Muscle of leg (tissue), 11 donors: ENCODE data around the gene MALT1. TPM values are rescaled to one million over a fixed set of nuclear protein-coding genes. Genes with fewer than 3 reads are reported as not detected.
A peak's percentile ranks its signal among the peaks of the same experiment; 100 is the strongest.
"Not testable (repeated sequence)": the region's sequence is repeated elsewhere in the genome, so short reads cannot be mapped to it uniquely, and the experiment has no call there.

ENCODE experiments used
- DNase-seq: peaks from one replicate; pipeline ENCODE4 v3.0.0; 2013
- H3K27ac ChIP-seq: one replicate; pipeline ENCODE4 v1.5.1; 2013; ENCODE audit warnings: mild to moderate bottlenecking, low read length, control low read depth
- H3K27me3 ChIP-seq: one replicate; pipeline ENCODE4 v1.6.1; 2013; ENCODE audit warnings: low read length; ENCODE audit not compliant: control insufficient read depth, insufficient read depth
- H3K36me3 ChIP-seq: one replicate; pipeline ENCODE4 v1.6.1; 2013; ENCODE audit warnings: low read length; ENCODE audit not compliant: control insufficient read depth, insufficient read depth
- H3K4me1 ChIP-seq: one replicate; pipeline ENCODE4 v1.6.1; 2013; ENCODE audit warnings: low read length; ENCODE audit not compliant: control insufficient read depth, insufficient read depth
- H3K4me3 ChIP-seq: one replicate; pipeline ENCODE4 v1.5.1; 2013; ENCODE audit warnings: low read length, control low read depth
- H3K9me3 ChIP-seq: replicated peaks from 2 replicates; pipeline ENCODE4 v1.6.1; 2013; ENCODE audit warnings: low read depth, low read length; ENCODE audit not compliant: control insufficient read depth
- WGBS: methylation state at CpG from one replicate; pipeline ENCODE4 v1.1.5; 2013; ENCODE audit warnings: missing lambda C conversion rate; ENCODE audit not compliant: insufficient coverage; 5-methylcytosine and 5-hydroxymethylcytosine counted together
- polyA plus RNA-seq, 8 donors: library from polyadenylated mRNA; unstranded; fragments of 120-200 nt; gene quantifications; one replicate each; pipeline versions ENCODE4 v1.2.1 to v1.2.3, GENCODE V29; 2013; ENCODE audit warnings: inconsistent platforms in 1 of 8, low replicate concordance in 1 of 8; ENCODE audit not compliant: insufficient read length in 8 of 8, insufficient read depth in 1 of 8
- total RNA-seq: library from RNA; stranded (reverse); fragments of 120-200 nt; gene quantifications from one replicate; pipeline ENCODE4 v1.2.4, GENCODE V29; 2013

MALT1 gene
- total and polyA plus RNA-seq, 9 donors = 10.7 to 21.3 (median 12.5) TPM

DNA sequence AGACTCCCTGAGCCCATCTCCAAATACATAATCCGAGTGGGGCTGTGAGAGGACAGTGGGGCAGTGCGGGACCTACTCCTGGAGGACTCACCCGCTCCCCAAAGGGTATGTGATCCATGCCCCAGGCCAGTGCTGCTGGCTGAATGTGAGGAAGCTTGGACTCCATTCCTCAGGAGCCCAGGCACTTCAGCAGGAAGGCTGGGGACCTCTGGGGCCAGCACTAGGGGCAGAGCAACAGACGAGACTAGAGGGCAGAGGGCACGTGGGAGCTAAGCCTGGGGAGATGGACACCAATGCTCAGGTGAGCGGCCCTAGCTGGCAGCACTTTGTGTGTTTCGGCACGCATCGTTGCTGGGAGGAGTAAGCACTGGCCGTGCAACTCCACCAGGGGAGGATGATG lies 84.9 kb downstream of the MALT1 start:
- DNase-seq = no peak
- no peaks in the 10 kb centered on the region for H3K27me3 ChIP-seq
- WGBS = 85% methylated on average over 4 of the region's 10 CpGs
- H3K4me3 ChIP-seq = no peak overlapping the region
- H3K27ac ChIP-seq = no peak overlapping the region
- H3K4me1 ChIP-seq = peaks cover 3% of the 10 kb centered on the region
- H3K36me3 ChIP-seq = no peaks in the 10 kb centered on the region
- H3K9me3 ChIP-seq = no peaks in the 10 kb centered on the region

DNA sequence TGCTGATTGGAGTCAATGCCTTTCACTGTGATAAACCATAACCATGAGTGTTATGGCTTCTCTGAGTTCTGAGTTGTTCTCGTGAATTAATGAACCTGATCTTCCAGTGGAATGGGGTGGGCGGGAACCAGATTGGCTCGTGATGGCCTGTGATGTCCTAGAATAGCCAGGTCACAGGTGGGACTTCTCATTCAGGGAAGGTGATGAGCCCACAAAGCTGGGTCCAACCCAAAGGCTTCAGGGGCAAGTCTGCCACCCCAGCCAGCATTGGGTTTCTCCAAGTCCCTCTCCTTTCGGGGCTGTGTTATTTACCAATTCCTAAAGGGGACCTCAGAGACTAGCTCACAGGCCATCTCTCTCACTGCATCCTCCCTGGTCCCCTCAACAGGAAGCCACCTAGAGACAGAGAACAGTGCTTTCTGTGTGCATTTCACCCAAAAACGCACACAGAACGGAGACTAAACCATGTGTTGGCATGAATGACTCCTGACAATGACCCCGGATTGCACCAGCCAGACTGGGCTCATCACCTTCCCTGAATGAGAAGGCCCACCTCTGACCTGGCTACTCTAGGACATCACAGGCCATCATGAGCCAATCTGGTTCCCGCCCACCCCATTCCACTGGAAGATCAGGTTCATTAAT lies 85.5 kb downstream of the MALT1 start:
- Histone ChIP-seq H3K4me3 (no peak overlapping the region), H3K27ac (no peak overlapping the region), H3K4me1 (peaks cover 3% of the 10 kb centered on the region), H3K9me3 (no peaks in the 10 kb centered on the region), H3K27me3 (no peaks in the 10 kb centered on the region), H3K36me3 (no peaks in the 10 kb centered on the region)
- 90% methylated on average over 8 of the region's 8 CpGs for WGBS
- DNase-seq = no peak

DNA sequence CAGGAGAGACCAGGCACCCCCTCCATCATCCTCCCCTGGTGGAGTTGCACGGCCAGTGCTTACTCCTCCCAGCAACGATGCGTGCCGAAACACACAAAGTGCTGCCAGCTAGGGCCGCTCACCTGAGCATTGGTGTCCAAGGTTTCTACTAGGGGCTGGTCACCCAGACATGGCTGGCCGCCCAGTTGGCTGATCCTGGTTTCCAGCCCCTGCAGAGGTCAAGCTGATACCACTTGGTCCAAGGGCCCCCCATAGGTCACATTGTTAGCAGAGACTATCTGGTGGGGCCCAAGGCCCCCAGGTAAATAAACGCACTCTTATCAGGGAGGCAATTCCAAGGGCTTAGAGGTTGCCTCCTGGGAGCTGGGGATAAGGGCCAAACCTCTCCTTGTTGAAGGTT lies 86.1 kb downstream of the MALT1 start:
- 87% methylated on average over 5 of the region's 7 CpGs for WGBS
- H3K4me1 ChIP-seq, H3K36me3 ChIP-seq, H3K9me3 ChIP-seq, DNase-seq, H3K27ac ChIP-seq, H3K4me3 ChIP-seq, H3K27me3 ChIP-seq: not testable (repeated sequence)

DNA sequence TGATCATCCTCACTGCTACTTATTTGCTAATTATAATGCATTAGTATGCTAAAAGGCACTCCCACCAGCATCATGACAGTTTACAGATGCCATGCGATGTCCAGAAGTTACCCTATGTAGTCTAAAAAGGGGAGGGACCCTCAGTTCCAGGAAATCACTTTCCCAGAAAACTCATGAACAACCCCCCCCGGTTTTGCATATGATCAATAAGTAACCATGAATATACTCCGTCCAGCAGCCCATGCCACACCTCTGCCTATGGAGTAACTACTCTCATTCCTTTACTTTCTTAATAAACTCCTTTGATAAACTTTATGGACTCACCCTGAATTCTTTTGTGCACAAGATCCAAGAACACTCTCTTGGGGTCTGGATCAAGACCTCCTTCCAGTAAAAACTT lies 86.8 kb downstream of the MALT1 start:
- WGBS = 75% methylated on average over 2 of the region's 3 CpGs
- no peak for DNase-seq
- H3K36me3 ChIP-seq = no peaks in the 10 kb centered on the region
- peaks cover 3% of the 10 kb centered on the region for H3K4me1 ChIP-seq
- H3K27me3 ChIP-seq = no peaks in the 10 kb centered on the region
- H3K27ac ChIP-seq = no peak overlapping the region
- H3K4me3 ChIP-seq = no peak overlapping the region
- no peaks in the 10 kb centered on the region for H3K9me3 ChIP-seq

DNA sequence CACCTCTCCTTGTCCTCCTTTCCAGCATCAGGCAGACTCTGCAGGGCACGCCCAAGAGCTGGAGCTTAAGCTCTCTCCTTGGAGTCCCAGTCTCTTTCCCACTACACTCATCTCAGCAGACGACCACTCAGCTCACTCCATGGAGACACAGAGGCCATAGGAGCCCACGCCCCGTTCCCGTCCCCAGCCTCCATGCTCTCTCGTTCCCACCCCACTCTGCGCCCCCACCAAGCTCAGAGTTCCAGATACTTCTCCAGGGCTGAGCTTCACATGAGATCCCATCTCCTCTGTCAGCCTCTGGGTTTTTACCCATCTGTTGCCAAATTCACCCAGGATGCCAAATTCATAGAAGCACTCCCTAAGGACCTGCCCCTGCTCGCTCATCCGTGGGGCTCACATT lies 87.3 kb downstream of the MALT1 start:
- H3K27ac ChIP-seq = no peak overlapping the region
- WGBS = 75% methylated on average over 9 of the region's 9 CpGs
- H3K4me1 ChIP-seq = peaks cover 3% of the 10 kb centered on the region
- H3K27me3 ChIP-seq = no peaks in the 10 kb centered on the region
- no peak for DNase-seq
- H3K36me3 ChIP-seq = no peaks in the 10 kb centered on the region
- no peak overlapping the region for H3K4me3 ChIP-seq
- H3K9me3 ChIP-seq = no peaks in the 10 kb centered on the region

DNA sequence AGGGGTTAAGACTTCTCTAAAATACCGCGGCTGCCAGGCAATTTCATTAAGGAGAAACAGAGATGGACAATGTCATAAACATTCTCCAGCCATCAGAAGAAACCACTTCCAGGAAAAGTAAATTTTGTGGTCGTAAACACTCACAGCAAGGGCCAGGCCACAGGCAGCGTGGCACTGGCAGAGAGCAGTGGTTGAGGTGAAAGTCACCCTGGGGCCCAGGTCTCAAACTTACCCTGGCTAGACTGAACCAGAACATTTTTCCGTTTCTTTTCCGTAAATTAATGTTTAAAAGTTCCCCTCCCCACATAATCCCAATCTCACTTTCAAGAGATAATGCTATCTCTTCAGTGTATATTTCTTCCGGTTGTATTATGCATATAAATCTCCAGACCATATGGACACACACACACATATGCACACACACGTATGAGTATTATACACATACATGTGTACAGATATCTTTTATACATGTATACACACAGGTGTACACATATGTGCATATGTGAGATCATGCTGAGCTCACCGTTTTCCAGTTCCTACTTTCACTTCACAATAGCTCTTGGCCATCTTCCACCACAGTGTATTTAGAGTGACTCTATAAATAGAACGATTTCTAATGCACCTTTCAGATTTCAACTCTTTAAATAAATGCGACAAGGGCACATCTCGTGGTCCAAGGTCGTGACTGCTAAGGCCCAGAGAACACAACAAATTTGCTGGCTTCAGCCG lies 90.1 kb downstream of the MALT1 start:
- Histone ChIP-seq H3K36me3 (no peaks in the 10 kb centered on the region), H3K4me3 (no peak overlapping the region), H3K27me3 (peaks cover 11% of the 10 kb centered on the region), H3K4me1 (peaks cover 3% of the 10 kb centered on the region), H3K27ac (no peak overlapping the region), H3K9me3 (no peaks in the 10 kb centered on the region)
- peak; percentile 40 for DNase-seq
- WGBS = 78% methylated on average over 6 of the region's 14 CpGs

DNA sequence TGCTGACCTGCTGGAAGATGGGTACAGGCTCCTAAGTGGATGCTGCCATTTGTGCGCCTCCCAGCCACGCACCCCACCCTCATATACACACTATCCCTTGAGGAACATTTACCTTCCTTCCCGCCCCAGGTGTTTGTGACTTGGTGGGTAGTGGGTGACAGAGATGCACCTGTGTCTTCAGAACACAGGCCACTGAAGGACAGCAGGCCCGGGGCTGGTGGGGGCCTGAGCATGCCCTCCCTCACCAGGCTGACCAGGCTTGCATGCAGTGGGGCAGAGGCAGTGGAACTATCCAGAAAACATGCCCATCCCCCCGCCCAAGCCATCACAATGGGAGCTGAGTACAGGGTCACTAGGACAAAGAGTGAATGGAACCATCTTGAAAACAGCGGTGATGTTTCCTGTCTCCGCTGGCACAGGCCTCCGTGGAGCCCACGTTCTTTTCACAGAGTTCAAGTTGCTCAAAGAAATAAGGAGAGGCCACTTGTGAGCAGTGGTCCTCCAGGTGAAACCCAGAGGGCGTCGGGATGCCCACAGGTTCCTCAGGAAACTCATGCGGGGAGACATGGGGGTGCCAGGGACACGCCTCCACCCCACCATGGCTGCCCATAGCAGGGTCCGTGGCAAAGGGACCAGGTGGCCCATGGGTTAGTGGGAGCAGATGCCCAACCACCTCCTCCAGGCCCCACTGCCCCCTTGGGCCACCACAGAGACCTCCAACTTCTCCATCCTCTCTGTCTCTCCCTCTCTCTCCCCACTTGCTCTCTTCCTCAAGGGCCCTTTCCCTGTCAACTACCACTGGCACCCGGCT lies 90.9 kb downstream of the MALT1 start:
- H3K9me3 ChIP-seq = no peaks in the 10 kb centered on the region
- H3K4me1 ChIP-seq = peaks cover 3% of the 10 kb centered on the region
- 86% methylated on average over 10 of the region's 15 CpGs for WGBS
- H3K27ac ChIP-seq = no peak overlapping the region
- no peak overlapping the region for H3K4me3 ChIP-seq
- H3K36me3 ChIP-seq = no peaks in the 10 kb centered on the region
- DNase-seq = no peak
- peaks cover 11% of the 10 kb centered on the region for H3K27me3 ChIP-seq

DNA sequence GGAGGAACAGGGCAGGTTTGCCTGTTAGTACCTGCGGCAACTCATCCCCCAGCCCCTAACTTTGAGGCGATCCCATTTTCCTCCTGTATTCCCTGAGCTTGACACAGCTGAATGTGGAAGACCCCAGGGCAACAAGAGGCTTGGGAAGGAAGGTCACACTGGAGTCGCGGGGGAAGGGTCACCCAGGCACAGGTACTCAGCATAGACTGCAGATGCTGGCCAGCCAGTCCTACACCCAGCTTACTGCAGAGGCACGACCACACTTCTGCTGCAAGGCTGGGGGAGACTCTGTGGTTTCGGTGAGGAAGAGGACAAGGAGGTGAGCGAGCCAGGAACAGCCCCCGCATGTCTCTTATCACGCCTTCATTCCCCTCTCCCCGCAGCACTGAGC lies 91.5 kb downstream of the MALT1 start:
- H3K4me1 ChIP-seq = peaks cover 3% of the 10 kb centered on the region
- no peaks in the 10 kb centered on the region for H3K9me3 ChIP-seq
- DNase-seq = no peak
- H3K4me3 ChIP-seq = no peak overlapping the region
- H3K27ac ChIP-seq = no peak overlapping the region
- peaks cover 11% of the 10 kb centered on the region for H3K27me3 ChIP-seq
- H3K36me3 ChIP-seq = no peaks in the 10 kb centered on the region
- 94% methylated on average over 3 of the region's 10 CpGs for WGBS

DNA sequence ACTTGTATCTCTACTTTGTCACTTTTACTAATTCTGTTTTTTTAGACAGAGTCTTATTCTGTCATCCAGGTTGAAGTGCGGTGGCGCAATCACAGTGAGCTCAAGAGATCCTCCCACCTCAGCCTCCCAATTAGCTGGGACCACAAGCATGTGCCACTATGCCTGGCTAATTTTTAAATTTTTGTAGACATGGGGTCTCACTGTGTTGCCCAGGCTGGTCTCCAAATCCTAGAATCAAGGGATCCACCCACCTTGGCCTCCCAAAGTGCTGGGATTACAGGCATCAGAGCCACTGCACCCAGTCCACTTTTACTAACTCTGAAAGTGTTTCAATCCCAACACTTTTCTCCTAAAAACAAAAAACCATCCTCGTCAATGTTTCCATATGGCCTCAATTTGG lies 94.9 kb downstream of the MALT1 start:
- Histone ChIP-seq H3K27ac (no peak overlapping the region), H3K9me3 (no peaks in the 10 kb centered on the region), H3K4me3 (no peak overlapping the region), H3K4me1 (peaks cover 13% of the 10 kb centered on the region), H3K27me3 (peaks cover 15% of the 10 kb centered on the region), H3K36me3 (no peaks in the 10 kb centered on the region)
- DNase-seq = no peak
- 53% methylated on average over 3 of the region's 3 CpGs for WGBS

DNA sequence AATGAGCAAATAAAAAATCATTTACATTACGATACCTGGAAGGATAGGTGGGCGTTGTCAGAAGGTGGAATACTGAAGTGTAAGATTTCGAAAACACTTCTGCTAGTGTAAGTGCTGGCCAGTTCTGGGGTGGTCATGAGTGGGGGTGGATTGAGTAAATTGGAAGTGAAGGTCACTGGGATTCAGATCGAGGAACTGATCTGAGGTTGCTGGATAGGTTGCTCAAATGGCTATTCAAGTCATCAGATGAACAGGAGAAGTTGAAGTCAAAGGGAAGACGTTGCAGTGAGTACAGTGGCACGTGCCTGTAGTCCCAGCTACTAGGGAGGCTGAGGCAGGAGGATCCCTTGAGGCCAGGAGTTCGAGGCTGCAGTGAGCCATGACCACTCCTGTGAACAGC lies 95.7 kb downstream of the MALT1 start:
- no peak overlapping the region for H3K4me3 ChIP-seq
- peaks cover 17% of the 10 kb centered on the region for H3K27me3 ChIP-seq
- H3K4me1 ChIP-seq = peaks cover 13% of the 10 kb centered on the region
- 82% methylated on average over 7 of the region's 7 CpGs for WGBS
- H3K27ac ChIP-seq = no peak overlapping the region
- no peaks in the 10 kb centered on the region for H3K9me3 ChIP-seq
- DNase-seq = no peak
- no peaks in the 10 kb centered on the region for H3K36me3 ChIP-seq
